ENCODE data around the gene DCST1.

Gene DCST1

DNA sequence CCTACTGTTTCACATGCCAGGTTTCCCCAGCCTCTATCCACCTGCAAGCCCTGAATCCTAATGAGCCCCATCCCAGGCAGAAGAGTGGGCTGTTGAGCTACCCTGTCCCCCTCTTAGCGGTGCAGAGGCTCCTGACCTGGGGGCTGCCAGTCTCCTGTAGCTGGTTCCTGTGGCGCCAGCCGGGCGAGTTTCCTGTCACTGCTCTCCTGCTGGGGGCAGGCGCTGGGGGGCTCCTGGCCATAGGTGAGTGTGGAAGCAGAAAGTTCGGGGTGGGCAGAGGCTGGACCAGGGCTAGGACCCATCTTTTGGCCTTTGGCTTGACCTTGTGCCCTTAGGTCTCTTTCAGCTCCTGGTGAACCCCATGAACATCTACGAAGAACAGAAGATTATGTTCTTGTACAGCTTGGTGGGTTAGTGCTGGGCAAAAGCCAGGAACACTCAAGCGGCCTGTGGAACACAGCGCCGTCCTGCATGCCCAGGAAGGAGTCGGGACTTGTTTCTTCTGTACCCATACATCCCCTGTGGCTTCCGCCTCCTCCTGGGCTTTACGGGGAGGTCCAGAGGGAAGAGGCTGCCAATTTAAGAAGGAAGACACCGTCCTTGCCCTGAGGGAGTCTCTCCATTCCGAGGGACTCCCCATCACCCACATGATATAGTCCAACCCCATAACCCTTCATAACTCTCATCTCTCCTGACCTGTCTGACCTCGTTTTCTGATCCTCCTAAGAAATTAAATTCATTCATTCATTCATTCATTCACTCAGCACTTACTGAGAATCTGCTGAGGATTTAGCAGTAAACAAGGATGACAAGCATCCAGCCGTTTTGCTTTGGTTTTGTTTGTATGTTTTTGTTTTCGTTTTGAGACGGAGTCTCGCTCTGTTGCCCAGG, 939 bp downstream of the DCST1 start:
- H3K9ac ChIP-seq (ENCODE audit: low read length): no peak overlapping the region
- no peak overlapping the region for H3K4me3 ChIP-seq (ENCODE audit: low read length)
- H3K4me1 ChIP-seq (ENCODE audit: control insufficient read depth, insufficient read depth, low read length): peaks cover 22% of the 10 kb centered on the region
- H3K27me3 ChIP-seq (ENCODE audit: control insufficient read depth, insufficient read depth, low read length): no peaks in the 10 kb centered on the region
- no peaks in the 10 kb centered on the region for H3K36me3 ChIP-seq (ENCODE audit: control insufficient read depth, insufficient read depth, low read length)
- H3K9me3 ChIP-seq (ENCODE audit: control insufficient read depth, low read length): no peaks in the 10 kb centered on the region

DNA sequence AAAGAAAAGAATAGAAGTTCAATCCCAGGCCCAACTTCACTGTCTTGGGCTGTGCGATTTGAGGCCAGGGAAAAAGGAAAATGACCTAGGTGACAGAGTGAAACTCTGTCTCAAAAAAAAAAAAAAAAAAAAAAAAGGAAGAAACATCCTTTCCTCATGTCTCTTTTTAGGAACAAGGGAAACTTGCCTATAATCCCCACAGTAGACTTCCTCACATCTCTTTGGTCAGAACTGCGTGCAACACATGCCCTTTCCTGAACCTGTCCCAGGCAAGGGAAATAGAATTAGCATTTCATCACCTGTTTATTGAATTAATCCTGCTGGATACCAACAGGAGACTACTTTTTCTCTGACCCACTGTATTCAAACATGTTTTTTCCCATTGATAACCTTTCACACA, 2.3 kb downstream of the DCST1 start:
- Histone ChIP-seq H3K27me3 (ENCODE audit: control insufficient read depth, insufficient read depth, low read length) (no peaks in the 10 kb centered on the region), H3K9ac (ENCODE audit: low read length) (no peak overlapping the region), H3K4me1 (ENCODE audit: control insufficient read depth, insufficient read depth, low read length) (peaks cover 22% of the 10 kb centered on the region), H3K9me3 (ENCODE audit: control insufficient read depth, low read length) (no peaks in the 10 kb centered on the region), H3K36me3 (ENCODE audit: control insufficient read depth, insufficient read depth, low read length) (no peaks in the 10 kb centered on the region), H3K4me3 (ENCODE audit: low read length) (no peak overlapping the region)

DNA sequence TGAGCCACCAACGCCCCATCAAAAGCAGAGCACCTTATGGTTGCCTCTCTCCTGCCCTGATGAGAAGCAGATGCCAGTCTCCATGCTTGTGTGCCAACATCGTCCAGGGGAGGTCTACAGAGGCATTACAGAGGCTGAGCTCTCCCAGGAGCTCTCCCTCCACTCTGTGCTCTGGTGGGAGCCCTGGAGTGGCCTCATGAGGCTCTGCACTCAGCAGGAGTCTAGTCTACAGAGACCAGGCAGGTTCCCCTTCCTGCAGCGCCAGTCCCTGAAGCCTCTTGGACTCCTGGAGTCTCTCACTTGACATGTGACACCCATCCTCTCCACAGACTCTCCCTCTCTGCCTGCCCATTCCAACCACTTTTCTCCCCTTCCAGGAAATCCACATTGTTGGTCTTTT, 3.4 kb downstream of the DCST1 start:
- Histone ChIP-seq H3K4me3 (ENCODE audit: low read length) (no peak overlapping the region), H3K27me3 (ENCODE audit: control insufficient read depth, insufficient read depth, low read length) (no peaks in the 10 kb centered on the region), H3K36me3 (ENCODE audit: control insufficient read depth, insufficient read depth, low read length) (no peaks in the 10 kb centered on the region), H3K4me1 (ENCODE audit: control insufficient read depth, insufficient read depth, low read length) (peaks cover 22% of the 10 kb centered on the region), H3K9ac (ENCODE audit: low read length) (no peak overlapping the region), H3K9me3 (ENCODE audit: control insufficient read depth, low read length) (no peaks in the 10 kb centered on the region)

DNA sequence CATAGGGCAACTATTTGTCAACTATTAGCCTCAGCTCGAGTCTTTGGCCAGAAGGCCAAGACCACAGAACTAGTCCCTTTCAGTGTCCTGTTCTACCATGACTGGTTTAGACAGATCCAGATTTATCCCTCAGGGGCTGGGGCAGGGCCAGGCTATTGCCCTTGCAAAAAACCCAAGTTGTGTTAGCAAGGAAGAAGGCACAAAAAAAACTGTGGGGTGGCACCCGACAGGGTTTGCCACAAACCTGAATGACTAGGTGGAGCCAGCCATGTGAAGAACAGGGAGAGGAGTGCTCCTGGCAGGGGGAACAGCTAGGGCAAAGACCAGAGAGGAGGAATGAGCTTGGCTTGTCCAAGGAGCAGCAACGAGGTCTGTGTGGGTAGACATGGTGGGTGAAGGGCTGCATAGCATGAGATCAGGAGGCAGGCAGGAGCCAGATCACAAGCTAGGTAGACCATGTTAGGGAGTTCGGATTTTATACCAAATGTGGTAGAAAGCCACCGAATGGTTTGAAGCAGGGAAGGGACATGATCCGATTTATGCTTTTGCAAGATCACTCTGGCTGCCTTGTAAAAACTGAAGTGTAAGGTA, 4.3 kb downstream of the DCST1 start:
- H3K27me3 ChIP-seq (ENCODE audit: control insufficient read depth, insufficient read depth, low read length): no peaks in the 10 kb centered on the region
- H3K4me1 ChIP-seq (ENCODE audit: control insufficient read depth, insufficient read depth, low read length): peaks cover 29% of the 10 kb centered on the region
- H3K4me3 ChIP-seq (ENCODE audit: low read length): no peak overlapping the region
- H3K9me3 ChIP-seq (ENCODE audit: control insufficient read depth, low read length): no peaks in the 10 kb centered on the region
- no peaks in the 10 kb centered on the region for H3K36me3 ChIP-seq (ENCODE audit: control insufficient read depth, insufficient read depth, low read length)
- no peak overlapping the region for H3K9ac ChIP-seq (ENCODE audit: low read length)

DNA sequence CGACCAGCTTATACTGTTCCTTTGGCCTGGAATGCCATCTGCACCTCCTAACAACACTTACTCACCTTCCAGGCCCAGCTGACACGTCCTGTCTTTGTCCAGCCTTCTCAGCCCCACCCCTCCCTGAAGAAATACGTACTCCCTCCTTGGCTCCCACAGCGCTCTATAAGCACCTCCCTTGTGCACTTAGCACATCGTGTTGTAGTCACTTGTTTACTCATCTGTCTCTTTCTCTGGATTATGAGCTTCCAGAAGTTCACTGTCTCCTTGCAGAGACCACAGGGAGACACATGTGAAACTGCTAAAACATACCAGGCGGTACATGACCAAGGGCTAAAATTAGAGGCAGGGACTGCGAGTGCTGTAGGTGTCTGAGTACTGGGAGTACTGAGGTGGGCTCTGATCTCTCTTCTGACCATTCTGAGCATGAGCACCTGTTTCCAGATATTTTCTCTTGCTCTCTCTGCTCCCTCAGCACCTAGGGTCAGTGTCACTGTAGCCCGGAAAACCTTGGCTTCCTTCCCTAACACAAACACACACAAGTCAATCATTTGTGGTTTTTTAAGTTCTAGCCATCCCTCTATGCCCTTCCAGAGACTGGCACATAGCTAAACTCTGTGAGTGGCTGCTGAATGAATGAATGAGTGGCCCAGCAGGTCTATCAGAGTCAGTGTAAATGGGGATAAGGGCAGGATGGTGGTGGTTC, 5.1 kb downstream of the DCST1 start:
- Histone ChIP-seq H3K36me3 (ENCODE audit: control insufficient read depth, insufficient read depth, low read length) (no peaks in the 10 kb centered on the region), H3K9me3 (ENCODE audit: control insufficient read depth, low read length) (no peaks in the 10 kb centered on the region), H3K4me1 (ENCODE audit: control insufficient read depth, insufficient read depth, low read length) (peaks cover 37% of the 10 kb centered on the region), H3K27me3 (ENCODE audit: control insufficient read depth, insufficient read depth, low read length) (no peaks in the 10 kb centered on the region), H3K9ac (ENCODE audit: low read length) (peak overlapping the region; percentile 24), H3K4me3 (ENCODE audit: low read length) (no peak overlapping the region)

DNA sequence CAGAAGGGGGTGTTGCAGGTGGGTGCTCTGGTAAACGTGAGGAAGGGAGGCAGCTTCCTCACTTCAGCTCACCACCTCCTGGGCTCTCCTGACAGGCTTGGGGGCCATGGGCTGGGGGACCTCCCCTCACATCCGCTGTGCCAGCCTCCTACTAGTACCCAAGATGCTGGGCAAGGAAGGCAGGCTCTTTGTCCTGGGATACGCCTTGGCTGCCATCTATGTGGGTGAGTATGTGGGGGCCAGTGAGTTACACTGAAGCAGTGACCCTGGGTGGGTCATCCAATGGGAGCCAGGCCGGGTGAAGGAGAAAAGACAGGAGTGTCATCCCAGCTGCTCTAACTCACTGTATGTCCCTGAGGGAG, 5.7 kb downstream of the DCST1 start:
- H3K9me3 ChIP-seq (ENCODE audit: control insufficient read depth, low read length): no peaks in the 10 kb centered on the region

DNA sequence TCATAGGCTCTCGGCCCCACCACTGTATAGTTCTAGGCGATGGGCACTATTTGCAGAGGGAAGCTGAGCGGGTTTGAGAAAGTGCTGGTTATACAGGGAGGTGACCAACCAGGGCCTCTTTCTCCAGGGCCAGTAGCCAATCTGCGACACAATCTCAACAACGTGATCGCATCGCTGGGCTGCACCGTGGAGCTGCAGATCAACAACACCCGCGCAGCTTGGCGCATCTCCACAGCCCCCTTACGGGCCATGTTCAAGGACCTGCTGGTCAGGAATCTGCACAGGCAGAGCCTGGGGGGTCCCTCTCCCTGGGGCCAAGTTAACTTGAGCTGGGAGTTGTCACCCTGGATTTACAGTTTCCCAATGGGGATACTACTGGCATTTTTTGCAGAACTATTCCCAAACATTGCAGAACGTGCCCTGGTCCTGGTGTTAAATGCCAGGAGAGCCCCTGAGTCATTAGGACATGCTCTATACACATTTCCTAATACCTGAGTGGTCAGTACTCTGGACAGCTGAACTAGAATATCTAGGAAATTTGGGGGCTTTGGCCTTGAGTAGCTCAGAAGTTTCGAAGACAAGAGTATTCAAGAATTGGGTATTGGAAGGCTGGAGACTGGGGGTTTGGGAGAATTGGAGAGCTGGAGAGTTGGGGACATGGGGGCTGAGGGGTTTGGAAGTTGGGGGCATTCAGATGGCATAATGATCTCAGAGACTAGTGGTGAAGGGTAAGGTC, 6.9 kb downstream of the DCST1 start:
- no peak overlapping the region for H3K9ac ChIP-seq (ENCODE audit: low read length)
- H3K4me1 ChIP-seq (ENCODE audit: control insufficient read depth, insufficient read depth, low read length): peaks cover 55% of the 10 kb centered on the region
- H3K9me3 ChIP-seq (ENCODE audit: control insufficient read depth, low read length): no peaks in the 10 kb centered on the region
- no peak overlapping the region for H3K4me3 ChIP-seq (ENCODE audit: low read length)
- H3K36me3 ChIP-seq (ENCODE audit: control insufficient read depth, insufficient read depth, low read length): no peaks in the 10 kb centered on the region
- H3K27me3 ChIP-seq (ENCODE audit: control insufficient read depth, insufficient read depth, low read length): no peaks in the 10 kb centered on the region

More for the DNA sequence above, 5.7 kb downstream of the DCST1 start:
- peak overlapping the region; percentile 24 for H3K9ac ChIP-seq (ENCODE audit: low read length)
- no peak overlapping the region for H3K4me3 ChIP-seq (ENCODE audit: low read length)
- H3K36me3 ChIP-seq (ENCODE audit: control insufficient read depth, insufficient read depth, low read length): no peaks in the 10 kb centered on the region
- H3K4me1 ChIP-seq (ENCODE audit: control insufficient read depth, insufficient read depth, low read length): peaks cover 43% of the 10 kb centered on the region
- no peaks in the 10 kb centered on the region for H3K27me3 ChIP-seq (ENCODE audit: control insufficient read depth, insufficient read depth, low read length)

DNA sequence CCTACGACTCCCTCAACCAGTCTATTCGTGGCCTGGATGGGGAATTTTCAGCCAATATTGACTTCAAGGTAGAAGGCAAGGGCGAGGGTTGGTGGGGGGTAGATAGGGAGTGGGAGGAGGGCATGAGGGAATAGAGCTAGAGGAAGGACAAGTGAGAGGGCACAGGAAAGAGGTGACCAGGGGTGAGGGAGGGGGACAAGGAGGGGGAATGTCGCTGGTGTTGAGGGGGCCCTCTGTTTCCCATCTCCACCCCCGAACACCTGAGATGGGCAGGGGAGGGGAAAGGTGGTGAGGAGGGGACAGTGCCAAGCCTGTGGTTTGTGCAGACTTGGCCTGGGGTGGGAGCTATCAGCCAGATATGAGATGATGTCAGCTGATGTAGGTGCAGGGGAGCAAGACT, 9.2 kb downstream of the DCST1 start:
- Histone ChIP-seq H3K27me3 (ENCODE audit: control insufficient read depth, insufficient read depth, low read length) (no peaks in the 10 kb centered on the region), H3K9ac (ENCODE audit: low read length) (peak overlapping the region; percentile 45), H3K36me3 (ENCODE audit: control insufficient read depth, insufficient read depth, low read length) (no peaks in the 10 kb centered on the region), H3K9me3 (ENCODE audit: control insufficient read depth, low read length) (no peaks in the 10 kb centered on the region), H3K4me1 (ENCODE audit: control insufficient read depth, insufficient read depth, low read length) (peaks cover 50% of the 10 kb centered on the region), H3K4me3 (ENCODE audit: low read length) (no peak overlapping the region)

DNA sequence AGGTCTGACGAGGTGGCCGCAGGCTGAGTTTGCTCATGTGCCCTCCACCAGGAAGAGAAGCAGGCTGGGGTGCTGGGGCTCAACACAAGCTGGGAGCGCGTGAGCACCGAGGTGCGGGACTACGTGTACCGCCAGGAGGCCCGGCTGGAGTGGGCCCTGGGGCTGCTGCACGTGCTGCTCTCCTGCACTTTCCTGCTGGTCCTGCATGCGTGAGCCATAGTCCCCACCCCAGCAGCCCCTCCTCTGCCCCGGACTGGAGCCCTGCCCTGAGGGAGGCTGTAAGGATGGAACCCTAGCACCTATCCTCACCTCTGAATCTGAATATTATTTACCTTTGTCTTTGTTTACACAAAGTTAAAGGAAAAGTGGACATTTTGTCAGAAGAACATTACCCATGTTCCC, 9.7 kb downstream of the DCST1 start:
- Histone ChIP-seq H3K4me3 (ENCODE audit: low read length) (no peak overlapping the region), H3K9ac (ENCODE audit: low read length) (peak overlapping the region; percentile 45), H3K27me3 (ENCODE audit: control insufficient read depth, insufficient read depth, low read length) (no peaks in the 10 kb centered on the region), H3K9me3 (ENCODE audit: control insufficient read depth, low read length) (no peaks in the 10 kb centered on the region), H3K4me1 (ENCODE audit: control insufficient read depth, insufficient read depth, low read length) (peaks cover 45% of the 10 kb centered on the region), H3K36me3 (ENCODE audit: control insufficient read depth, insufficient read depth, low read length) (no peaks in the 10 kb centered on the region)

DNA sequence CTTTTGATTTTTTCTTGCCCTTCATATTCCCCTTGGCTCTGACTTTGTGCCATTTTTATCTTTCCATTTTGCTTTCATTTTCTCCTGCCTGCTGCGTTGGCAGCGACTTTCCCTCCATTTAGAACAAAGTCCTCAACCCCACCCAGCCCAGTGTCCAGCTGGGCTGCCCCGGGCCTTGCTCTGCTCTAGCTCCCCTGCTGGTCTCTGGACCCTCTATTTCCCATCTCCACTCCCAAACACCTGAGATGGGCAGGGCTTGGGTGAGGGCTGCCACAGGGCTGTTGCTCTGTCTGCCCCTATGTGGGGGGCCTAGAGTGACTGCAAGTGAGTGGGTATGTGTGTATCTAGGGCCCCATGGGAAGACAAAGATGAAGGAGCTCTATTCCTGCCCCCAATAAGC, 10.2 kb downstream of the DCST1 start:
- Histone ChIP-seq H3K9me3 (ENCODE audit: control insufficient read depth, low read length) (no peaks in the 10 kb centered on the region), H3K4me3 (ENCODE audit: low read length) (no peak overlapping the region), H3K9ac (ENCODE audit: low read length) (peak overlapping the region; percentile 45), H3K27me3 (ENCODE audit: control insufficient read depth, insufficient read depth, low read length) (no peaks in the 10 kb centered on the region), H3K36me3 (ENCODE audit: control insufficient read depth, insufficient read depth, low read length) (no peaks in the 10 kb centered on the region), H3K4me1 (ENCODE audit: control insufficient read depth, insufficient read depth, low read length) (peaks cover 41% of the 10 kb centered on the region)

DNA sequence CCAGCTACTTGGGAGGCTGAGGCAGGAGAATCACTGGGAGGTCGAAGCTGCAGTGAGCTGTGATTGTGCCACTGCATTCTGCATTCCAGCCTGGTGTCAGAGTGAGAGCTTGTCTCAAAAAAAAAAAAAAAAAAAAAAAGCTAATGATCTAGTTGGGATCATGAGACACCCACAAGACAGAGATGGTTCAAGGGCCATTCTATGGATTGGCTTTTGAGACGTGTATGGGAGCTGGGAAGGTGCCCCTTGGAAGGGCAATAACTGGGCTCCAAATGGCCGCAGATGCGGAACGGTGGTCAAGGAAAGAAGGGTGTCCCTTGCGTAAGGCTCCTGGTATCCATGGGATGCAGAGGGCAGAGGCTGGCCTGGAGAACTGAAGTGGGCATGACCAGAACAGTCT, 10.7 kb downstream of the DCST1 start:
- Histone ChIP-seq H3K9ac (ENCODE audit: low read length) (peak overlapping the region; percentile 45), H3K4me3 (ENCODE audit: low read length) (no peak overlapping the region)

More for the DNA sequence above, 10.7 kb downstream of the DCST1 start:
- Histone ChIP-seq H3K36me3 (ENCODE audit: control insufficient read depth, insufficient read depth, low read length) (no peaks in the 10 kb centered on the region), H3K27me3 (ENCODE audit: control insufficient read depth, insufficient read depth, low read length) (no peaks in the 10 kb centered on the region), H3K9me3 (ENCODE audit: control insufficient read depth, low read length) (no peaks in the 10 kb centered on the region), H3K4me1 (ENCODE audit: control insufficient read depth, insufficient read depth, low read length) (peaks cover 41% of the 10 kb centered on the region)
